Large intestine (tissue), 3 donors: Measurements from ENCODE around the gene GNAZ. TPM values are rescaled to one million over a fixed set of nuclear protein-coding genes. Genes with fewer than 3 reads are reported as not detected.
A peak's percentile ranks its signal among the peaks of the same experiment; 100 is the strongest.

Experiments
- DNase-seq, 2 donors: peaks; one replicate each; pipeline versions ENCODE4 v3.0.0 to v3.0.0-alpha.2; 2013
- H3K27ac ChIP-seq: one replicate; pipeline ENCODE4 v1.5.1; 2013; ENCODE audit warnings: low read length
- H3K27me3 ChIP-seq: 2 replicates; pipeline ENCODE4 v1.6.1; 2013; ENCODE audit warnings: low read length; ENCODE audit not compliant: control insufficient read depth, insufficient read depth
- H3K36me3 ChIP-seq: 2 replicates; pipeline ENCODE4 v1.6.1; 2013; ENCODE audit warnings: low read length; ENCODE audit not compliant: control insufficient read depth, insufficient read depth
- H3K4me1 ChIP-seq: one replicate; pipeline ENCODE4 v1.6.1; 2013; ENCODE audit warnings: low read length; ENCODE audit not compliant: control insufficient read depth, insufficient read depth
- H3K4me3 ChIP-seq: one replicate; pipeline ENCODE4 v1.5.1; 2013; ENCODE audit warnings: low read length
- H3K9me3 ChIP-seq: one replicate; pipeline ENCODE4 v1.6.1; 2013; ENCODE audit warnings: mild to moderate bottlenecking, low read depth, low read length, moderate library complexity; ENCODE audit not compliant: control insufficient read depth
- WGBS: methylation state at CpG from one replicate; pipeline ENCODE4 v1.1.5; 2013; ENCODE audit warnings: low lambda C conversion rate; ENCODE audit not compliant: insufficient coverage; 5-methylcytosine and 5-hydroxymethylcytosine counted together
- polyA plus RNA-seq: library from polyadenylated mRNA; unstranded; fragments of 120-200 nt; gene quantifications from one replicate; pipeline ENCODE4 v1.2.1, GENCODE V29; 2013

Gene GNAZ
- polyA plus RNA-seq, 1 donor: 4.6 TPM

DNA sequence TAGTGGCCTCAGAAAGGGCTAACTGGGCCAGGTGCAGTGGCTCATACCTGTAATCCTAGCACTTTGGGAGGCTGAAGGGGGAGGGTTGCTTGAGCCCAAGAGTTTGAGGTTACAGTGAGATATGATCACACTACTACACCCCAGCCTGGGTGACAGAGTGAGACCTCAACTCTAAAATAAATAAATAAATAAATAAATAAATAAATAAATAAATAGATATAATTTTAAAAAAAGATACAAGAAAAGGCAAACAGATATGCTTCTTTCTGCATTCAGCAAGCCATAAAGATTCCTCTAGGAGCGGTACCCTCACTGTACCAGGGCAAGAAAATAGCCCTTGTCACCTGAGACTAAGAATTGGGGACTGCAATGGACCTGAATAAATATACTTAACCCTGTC is 72.8 kb downstream of the GNAZ start:
- H3K27ac ChIP-seq: no peak overlapping the region
- no peak for DNase-seq
- no peaks in the 10 kb centered on the region for H3K27me3 ChIP-seq
- WGBS: no CpG with 5 or more reads among the region's 1 CpG
- no peaks in the 10 kb centered on the region for H3K36me3 ChIP-seq
- H3K9me3 ChIP-seq: no peaks in the 10 kb centered on the region
- no peak overlapping the region for H3K4me3 ChIP-seq
- peaks cover 26% of the 10 kb centered on the region for H3K4me1 ChIP-seq

- no peak for DNase-seq
- no CpG with 5 or more reads among the region's 4 CpGs for WGBS
Measured at GRCh38 chr22:23144432-23144831, 74.1 kb downstream of the GNAZ start.

GRCh38 chr22:23144932-23145877 is 74.9 kb downstream of the GNAZ start, which contains the start of gene RAB36:
TSS of gene RAB36 (plus strand) at chr22:23145477. CDS start at chr22:23146617, 1,140 bp downstream.
- no CpG with 5 or more reads among the region's 62 CpGs for WGBS
- Histone ChIP-seq H3K9me3 (no peaks in the 10 kb centered on the region), H3K27ac (peak within 1 kb of the TSS; percentile 54), H3K4me1 (peaks cover 26% of the 10 kb centered on the region), H3K4me3 (peak within 1 kb of the TSS; percentile 47), H3K36me3 (no peaks in the 10 kb centered on the region), H3K27me3 (no peaks in the 10 kb centered on the region)
- DNase-seq: peak; percentile 97

More at GRCh38 chr22:23144432-23144831, 74.1 kb downstream of the GNAZ start:
- H3K36me3 ChIP-seq: no peaks in the 10 kb centered on the region
- H3K9me3 ChIP-seq: no peaks in the 10 kb centered on the region
- no peak overlapping the region for H3K4me3 ChIP-seq
- no peaks in the 10 kb centered on the region for H3K27me3 ChIP-seq
- H3K27ac ChIP-seq: peak overlapping the region; percentile 54
- peaks cover 26% of the 10 kb centered on the region for H3K4me1 ChIP-seq

DNA sequence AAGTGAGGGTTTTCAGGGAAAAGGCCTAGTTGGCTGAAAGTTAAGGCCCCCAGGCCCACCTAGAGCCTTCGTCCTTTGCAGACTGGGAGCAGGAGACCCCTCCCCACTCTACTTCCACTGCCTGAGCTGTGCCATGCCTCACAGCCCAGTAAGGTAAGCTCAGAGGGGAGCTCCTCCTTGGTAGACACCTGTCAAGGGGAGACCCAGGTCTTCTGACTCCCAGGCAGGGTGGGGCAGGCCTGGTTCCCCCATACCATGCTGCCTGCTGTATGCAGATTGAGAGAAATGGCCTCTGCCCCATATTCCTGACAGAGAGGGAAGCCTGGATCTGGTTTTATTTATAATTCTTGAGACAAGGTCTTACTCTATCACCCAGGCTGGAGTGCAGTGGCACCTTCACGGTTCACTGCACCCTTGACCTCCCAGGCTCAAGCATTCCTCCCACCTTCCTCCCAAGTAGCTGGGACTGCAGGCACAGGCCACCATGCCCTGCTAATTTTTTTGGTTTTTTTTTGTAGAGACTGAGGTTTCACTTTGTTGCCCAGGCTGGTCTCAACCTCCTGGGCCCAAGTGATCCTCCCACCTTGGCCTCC is 75.7 kb downstream of the GNAZ start:
- Histone ChIP-seq H3K9me3 (no peaks in the 10 kb centered on the region), H3K36me3 (no peaks in the 10 kb centered on the region), H3K27ac (peak overlapping the region; percentile 20), H3K4me3 (peak overlapping the region; percentile 47), H3K4me1 (peaks cover 26% of the 10 kb centered on the region), H3K27me3 (no peaks in the 10 kb centered on the region)
- WGBS: no CpG with 5 or more reads among the region's 2 CpGs
- DNase-seq: no peak

DNA sequence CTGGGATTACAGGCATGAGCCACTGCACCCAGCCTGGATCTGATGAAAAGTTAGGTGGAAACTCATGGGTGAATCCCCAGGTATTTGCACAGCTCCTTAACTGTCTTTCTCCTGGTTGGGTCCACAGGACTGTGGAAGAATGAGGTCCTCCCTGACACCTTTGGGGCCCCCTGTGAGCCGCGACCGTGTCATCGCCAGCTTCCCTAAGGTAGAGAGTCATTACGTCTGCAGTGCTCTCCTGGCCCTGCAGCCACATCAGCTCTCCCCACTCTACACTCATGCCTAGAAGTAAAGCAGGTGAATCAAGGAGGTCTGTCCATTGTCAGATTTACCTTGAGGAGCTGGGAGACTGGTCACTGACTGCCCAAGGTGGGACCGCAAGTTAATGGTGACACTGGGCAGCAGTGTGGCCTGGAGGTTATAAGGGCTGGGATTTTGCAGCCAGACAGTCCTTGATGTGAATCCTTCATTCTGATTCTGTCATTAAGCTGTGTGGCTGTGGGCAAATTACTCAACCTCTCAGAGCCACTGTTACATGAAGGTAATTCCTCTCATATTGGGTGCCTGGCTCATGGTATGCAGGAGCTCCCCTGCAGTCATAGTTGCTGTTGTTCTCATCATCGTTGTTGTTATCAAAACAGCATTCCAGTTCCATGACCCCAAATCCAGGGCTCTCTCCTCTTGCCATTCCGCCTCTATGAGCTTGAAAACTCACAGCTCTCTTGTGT is 76.3 kb downstream of the GNAZ start:
- no peaks in the 10 kb centered on the region for H3K27me3 ChIP-seq
- H3K9me3 ChIP-seq: no peaks in the 10 kb centered on the region
- H3K27ac ChIP-seq: no peak overlapping the region
- no peak for DNase-seq
- H3K4me3 ChIP-seq: no peak overlapping the region
- H3K36me3 ChIP-seq: no peaks in the 10 kb centered on the region
- H3K4me1 ChIP-seq: peaks cover 22% of the 10 kb centered on the region
- no CpG with 5 or more reads among the region's 8 CpGs for WGBS

DNA sequence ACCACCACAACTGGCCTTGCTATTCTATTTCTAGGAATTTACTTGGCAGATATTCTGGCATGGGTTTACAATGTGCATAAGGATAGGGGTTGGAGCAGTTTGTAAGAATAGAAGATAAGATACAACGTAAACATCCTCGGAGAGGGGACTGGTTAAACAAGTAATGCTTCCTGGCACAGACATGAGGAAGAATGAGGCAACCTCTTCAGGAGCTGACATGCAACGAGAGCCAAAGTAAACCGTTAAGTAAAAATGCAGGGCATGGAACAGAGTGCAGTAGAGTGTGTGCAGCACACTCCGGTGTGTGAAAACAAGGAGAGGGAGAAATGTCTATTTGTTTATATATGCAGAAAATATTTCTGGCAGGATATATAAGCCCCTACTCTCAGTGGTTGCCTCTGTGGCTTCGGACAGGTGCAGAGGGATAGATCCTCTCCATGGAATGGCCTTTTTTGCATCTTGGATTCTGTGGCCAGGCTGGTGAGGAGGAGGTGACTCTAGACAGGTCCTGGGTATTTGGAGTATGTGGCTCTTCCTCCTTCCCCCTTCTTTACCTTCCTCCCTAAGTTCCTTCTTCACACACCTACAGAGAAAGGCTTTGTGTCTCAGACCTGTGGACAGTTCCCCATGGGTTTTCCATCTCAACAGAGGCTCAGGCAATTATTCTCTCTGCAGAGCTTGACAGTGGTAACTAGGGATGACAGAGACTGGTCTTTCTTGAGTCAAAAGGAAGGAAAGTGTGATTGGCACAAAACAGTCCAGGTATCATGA is 77.5 kb downstream of the GNAZ start:
- Histone ChIP-seq H3K36me3 (no peaks in the 10 kb centered on the region), H3K9me3 (no peaks in the 10 kb centered on the region), H3K27me3 (no peaks in the 10 kb centered on the region), H3K27ac (no peak overlapping the region), H3K4me3 (no peak overlapping the region), H3K4me1 (peaks cover 13% of the 10 kb centered on the region)
- no CpG with 5 or more reads among the region's 6 CpGs for WGBS
- DNase-seq: peak in 1 of 2 donors; percentile 64

GRCh38 chr22:23149743-23150238 is 79.5 kb downstream of the GNAZ start:
- no peak overlapping the region for H3K27ac ChIP-seq
- DNase-seq: no peak
- no peaks in the 10 kb centered on the region for H3K27me3 ChIP-seq
- H3K36me3 ChIP-seq: no peaks in the 10 kb centered on the region
- H3K4me1 ChIP-seq: peaks cover 9% of the 10 kb centered on the region
- no peak overlapping the region for H3K4me3 ChIP-seq
- no CpG with 5 or more reads among the region's 15 CpGs for WGBS
- no peaks in the 10 kb centered on the region for H3K9me3 ChIP-seq

DNA sequence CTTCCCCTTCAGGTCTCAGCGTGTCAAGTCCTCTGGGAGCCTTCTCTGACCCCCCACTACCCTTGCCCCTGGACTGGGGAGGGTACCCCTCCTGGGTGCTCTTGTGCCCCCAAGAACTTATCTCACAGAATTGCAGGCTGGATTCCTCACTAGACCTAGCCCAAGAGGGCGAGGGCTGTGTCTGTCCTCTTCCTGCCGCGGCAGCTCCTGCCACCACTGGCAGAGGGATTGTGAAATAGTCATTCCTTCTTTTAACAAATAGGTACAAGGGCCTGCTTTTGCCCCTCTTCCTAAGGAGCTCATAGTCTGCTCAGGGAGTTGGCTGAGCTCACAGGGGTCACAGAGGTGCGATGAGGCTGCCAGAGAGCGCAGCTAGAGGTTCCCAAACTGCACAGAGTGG is 80.4 kb downstream of the GNAZ start:
- no peak overlapping the region for H3K27ac ChIP-seq
- no CpG with 5 or more reads among the region's 6 CpGs for WGBS
- peaks cover 3% of the 10 kb centered on the region for H3K4me1 ChIP-seq

GRCh38 chr22:23151827-23152226 is 81.5 kb downstream of the GNAZ start:
- Histone ChIP-seq H3K27ac (no peak overlapping the region), H3K4me1 (no peaks in the 10 kb centered on the region), H3K9me3 (no peaks in the 10 kb centered on the region), H3K36me3 (no peaks in the 10 kb centered on the region), H3K4me3 (no peak overlapping the region), H3K27me3 (no peaks in the 10 kb centered on the region)
- no CpG with 5 or more reads among the region's 16 CpGs for WGBS
- no peak for DNase-seq

More for the DNA sequence above, 80.4 kb downstream of the GNAZ start:
- no peak for DNase-seq
- Histone ChIP-seq H3K9me3 (no peaks in the 10 kb centered on the region), H3K4me3 (no peak overlapping the region), H3K36me3 (no peaks in the 10 kb centered on the region), H3K27me3 (no peaks in the 10 kb centered on the region)
